K562 (cell line): ENCODE measurements around the gene BICDL1. TPM values are rescaled to one million over a fixed set of nuclear protein-coding genes. Genes with fewer than 3 reads are reported as not detected.

ENCODE experiments used
- ARID1B ChIP-seq: fragments of 450-650 bp; IDR thresholded peaks from 2 replicates; pipeline ENCODE4 v1.6.1; 2016; ENCODE audit warnings: antibody characterized with exemption, mild to moderate bottlenecking, inconsistent platforms
- BRF1 ChIP-seq: IDR thresholded peaks from 3 replicates; pipeline ENCODE4 v1.6.1; 2011; ENCODE audit warnings: borderline replicate concordance, mild to moderate bottlenecking; ENCODE audit not compliant: insufficient read length; ENCODE audit errors: extremely low read depth
- CBX8 ChIP-seq: fragments of 200-600 bp; sonication (generic); IDR thresholded peaks from 2 replicates; pipeline ENCODE4 v1.6.1; 2012; ENCODE audit warnings: borderline replicate concordance, mixed run types, low read depth, mild to moderate bottlenecking, moderate library complexity, mixed read lengths, low read length, control low read depth, inconsistent platforms; ENCODE audit not compliant: poor library complexity, severe bottlenecking; ENCODE audit errors: extremely low read depth
- CHD4 ChIP-seq: fragments of 200-600 bp; sonication (generic); IDR thresholded peaks from 3 replicates; pipeline ENCODE4 v1.6.1; 2012; ENCODE audit warnings: low read depth, mild to moderate bottlenecking, mixed read lengths, low read length, inconsistent platforms; ENCODE audit not compliant: insufficient read depth, insufficient replicate concordance, poor library complexity, severe bottlenecking
- CREM ChIP-seq: IDR thresholded peaks from 2 replicates; pipeline ENCODE4 v1.6.1; 2014; ENCODE audit warnings: antibody characterized with exemption, low read depth
- EZH2 ChIP-seq: IDR thresholded peaks from 2 replicates; pipeline ENCODE4 v1.6.1; 2012; ENCODE audit warnings: low read depth, mild to moderate bottlenecking, inconsistent platforms, low read length, borderline replicate concordance
- LARP7 ChIP-seq: fragments of 450-650 bp; IDR thresholded peaks from 2 replicates; pipeline ENCODE4 v1.6.1; 2016
- MXI1 ChIP-seq: IDR thresholded peaks from 2 replicates; pipeline ENCODE4 v1.6.1; 2011; ENCODE audit warnings: low read depth, mild to moderate bottlenecking, improper control_type of control experiment, low read length
- NCOA4 ChIP-seq: fragments of 450-650 bp; IDR thresholded peaks from 2 replicates; pipeline ENCODE4 v1.6.1; 2018; ENCODE audit warnings: mild to moderate bottlenecking; ENCODE audit not compliant: partially characterized antibody
- NFATC3 ChIP-seq: fragments of 450-650 bp; IDR thresholded peaks from 2 replicates; pipeline ENCODE4 v1.6.1; 2017; ENCODE audit warnings: mild to moderate bottlenecking
- NR2C1 ChIP-seq, 2 experiments: fragments of 450-650 bp; IDR thresholded peaks; 2 replicates each; pipeline ENCODE4 v1.6.1; 2017; ENCODE audit warnings: mild to moderate bottlenecking in 2 of 2, antibody characterized with exemption in 1 of 2, inconsistent platforms in 1 of 2, missing compliant biosample characterization in 1 of 2, missing genetic modification characterization in 1 of 2
- NR3C1 ChIP-seq: sonication (generic); formaldehyde crosslinking; IDR thresholded peaks from 2 replicates; pipeline ENCODE4 v1.8.1; 2022; ENCODE audit warnings: missing genetic modification reagents
- PRMT5 ChIP-seq: sonication (generic); formaldehyde crosslinking; IDR thresholded peaks from 2 replicates; pipeline ENCODE4 v1.5.0; 2020; ENCODE audit warnings: missing genetic modification reagents
- RAD51 ChIP-seq: fragments of 450-650 bp; IDR thresholded peaks from 2 replicates; pipeline ENCODE4 v1.7.1; 2016; ENCODE audit warnings: low read depth, mild to moderate bottlenecking, borderline replicate concordance
- RBM14 ChIP-seq: fragments of 200-400 bp; formaldehyde crosslinking; IDR thresholded peaks from 2 replicates; pipeline ENCODE4 v1.6.1; 2018; ENCODE audit warnings: low read depth, mild to moderate bottlenecking, low read length, moderate library complexity, borderline replicate concordance; ENCODE audit not compliant: insufficient read depth
- RBM34 ChIP-seq: fragments of 200-400 bp; formaldehyde crosslinking; IDR thresholded peaks from 2 replicates; pipeline ENCODE4 v1.6.1; 2018; ENCODE audit warnings: low read length, borderline replicate concordance; ENCODE audit not compliant: insufficient read depth
- RUNX1 ChIP-seq: sonication (generic); IDR thresholded peaks from 2 replicates; pipeline ENCODE4 v1.6.1; 2016; ENCODE audit warnings: antibody characterized with exemption, low read depth
- SMAD1 ChIP-seq: fragments of 150-350 bp; IDR thresholded peaks from 2 replicates; pipeline ENCODE4 v1.6.1; 2014; ENCODE audit warnings: low read length, low read depth; ENCODE audit not compliant: partially characterized antibody
- SMARCA4 ChIP-seq: fragments of 450-650 bp; IDR thresholded peaks from 2 replicates; pipeline ENCODE4 v1.6.1; 2016
- SPI1 ChIP-seq: IDR thresholded peaks from 2 replicates; pipeline ENCODE4 v1.6.1; 2011; ENCODE audit warnings: low read depth, low read length, control low read depth, borderline replicate concordance
- SREBF2 ChIP-seq: sonication (generic); formaldehyde crosslinking; IDR thresholded peaks from 2 replicates; pipeline ENCODE4 v1.4.0; 2020; ENCODE audit warnings: mild to moderate bottlenecking, missing genetic modification reagents
- TARDBP ChIP-seq: fragments of 450-650 bp; IDR thresholded peaks from 2 replicates; pipeline ENCODE4 v1.6.1; 2016
- TRIM28 ChIP-seq: fragments of 450-650 bp; IDR thresholded peaks from 2 replicates; pipeline ENCODE4 v1.6.1; 2017
- XRCC3 ChIP-seq: fragments of 450-650 bp; IDR thresholded peaks from 2 replicates; pipeline ENCODE4 v1.6.1; 2017; ENCODE audit warnings: mild to moderate bottlenecking, moderate library complexity
- ZFX ChIP-seq: sonication (generic); formaldehyde crosslinking; IDR thresholded peaks from 2 replicates; pipeline ENCODE4 v1.8.0; 2022; ENCODE audit warnings: mild to moderate bottlenecking, missing genetic modification reagents, moderate library complexity
- ZKSCAN1 ChIP-seq: fragments of 150-350 bp; IDR thresholded peaks from 2 replicates; pipeline ENCODE4 v1.6.1; 2016; ENCODE audit warnings: low read depth, low read length
- ZNF212 ChIP-seq: fragments of 450-650 bp; formaldehyde crosslinking; IDR thresholded peaks from 2 replicates; pipeline ENCODE4 v1.4.0; 2020; ENCODE audit warnings: mild to moderate bottlenecking
- ZNF274 ChIP-seq: IDR thresholded peaks from 2 replicates; pipeline ENCODE4 v1.6.1; 2011; ENCODE audit warnings: low read depth, mild to moderate bottlenecking, low read length, moderate library complexity, borderline replicate concordance
- ZNF75A ChIP-seq: fragments of 450-650 bp; formaldehyde crosslinking; IDR thresholded peaks from 2 replicates; pipeline ENCODE4 v1.4.0; 2020; ENCODE audit warnings: mild to moderate bottlenecking
- polyA plus RNA-seq, 8 experiments: library from polyadenylated mRNA; depleted of rRNA in 4 of 8; stranded (reverse) in 5 of 8; unstranded in 3 of 8; fragments of >200 nt; fragmentation: Nextera tagmentation in 2 of 8; fragmentation: Illumina TruSeq in 1 of 8; extraction: Ambion mirVana in 2 of 8; extraction: Trizol in 1 of 8; gene quantifications; 2 replicates each; pipeline versions ENCODE4 v1.2.1 to v1.2.3, GENCODE V29; 2011 to 2014; ENCODE audit warnings: inconsistent platforms in 1 of 8, missing spikeins in 1 of 8
- total RNA-seq, 7 experiments: library from RNA; depleted of rRNA in 6 of 7; stranded (reverse); fragments of >200 nt in 6 of 7; fragmentation: Illumina TruSeq in 2 of 7; extraction: Trizol in 2 of 7; gene quantifications; 2 replicates each; pipeline versions ENCODE4 v1.2.1 to v1.2.3, GENCODE V29; 2011 to 2021; ENCODE audit warnings: low replicate concordance in 1 of 7
- TF ChIP-seq, protein P1 (sequence below): fragments of 250-450 bp; sonication (Bioruptor Pico); IDR thresholded peaks from 2 replicates; pipeline ENCODE4 v1.8.0; 2022; ENCODE audit warnings: inconsistent platforms, mild to moderate bottlenecking, moderate library complexity, borderline replicate concordance

The BICDL1 gene
- total and polyA plus RNA-seq, 9 of the 15 experiments (the other 6 are each of a cell fraction or from before 2014, with no cell fraction given) = 0.06 to 2.0 (median 0.58) TPM

DNA sequence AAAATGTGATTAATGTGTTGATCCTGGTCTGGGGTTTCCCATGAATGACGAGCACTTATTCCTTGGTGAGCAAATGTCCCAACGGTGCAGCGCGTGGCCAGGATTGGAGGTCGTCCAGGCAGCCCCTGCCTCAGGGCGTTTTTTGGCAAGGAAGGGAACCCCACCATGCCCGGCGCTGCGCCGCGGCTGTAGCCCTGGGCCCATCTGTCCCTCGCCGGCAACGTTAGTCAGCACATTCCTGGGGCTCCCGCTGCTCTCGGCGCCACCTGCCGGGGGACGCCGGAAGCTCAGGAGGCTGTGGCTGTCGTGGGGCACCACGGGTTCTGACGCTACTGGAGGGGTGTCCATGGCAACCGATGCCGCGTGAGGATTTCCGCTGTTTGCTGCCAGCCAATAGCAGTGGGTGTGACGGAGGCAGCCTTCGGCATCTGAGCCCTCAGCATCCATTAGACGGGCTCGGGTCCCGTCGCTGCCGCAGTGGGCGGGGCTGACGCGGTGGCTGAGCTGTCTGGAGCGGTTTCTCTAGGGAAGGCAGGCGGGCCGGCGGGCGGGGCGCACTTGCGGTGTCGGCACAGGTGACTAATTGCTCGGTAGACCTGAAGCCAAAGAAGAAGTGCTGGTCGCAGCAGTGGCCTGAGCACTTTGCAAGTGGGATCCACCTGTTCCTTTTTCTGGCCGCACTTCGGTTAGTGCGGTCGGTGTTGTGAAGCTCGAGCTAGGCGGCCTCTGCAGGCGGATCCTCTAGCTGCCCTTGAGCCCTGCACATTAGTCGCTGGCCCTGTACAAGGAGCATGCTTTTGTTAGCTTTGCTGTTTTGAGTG, 98.0 kb downstream of the BICDL1 start (continued):
- no peak; the same call in 1 of the 2 replicates for TF ChIP-seq ZFX
- peak; percentile 79 for TF ChIP-seq SMARCA4
- no peak for TF ChIP-seq PRMT5 (CRISPR knock-in tag)
- TF ChIP-seq NFATC3 = no peak
- no peak for TF ChIP-seq CBX8
- TF ChIP-seq NCOA4 = no peak
- TF ChIP-seq SPI1 = peak; percentile 32; the same call in 1 of the 2 replicates
- TF ChIP-seq SREBF2 (CRISPR knock-in tag) = no peak
- no peak for TF ChIP-seq RUNX1
- peak; percentile 86 for TF ChIP-seq MXI1
- TF ChIP-seq EZH2 = no peak
- TF ChIP-seq ZNF75A (CRISPR knock-in tag) = no peak
- TF ChIP-seq TRIM28 = 0 out of 2 replicates have a peak, but pooled peaks have one; percentile 27
- TF ChIP-seq ARID1B = peak; percentile 70
- no peak for TF ChIP-seq ZNF212
- TF ChIP-seq TARDBP = peak; percentile 95
- no peak for TF ChIP-seq NR2C1 (IDR thresholded peaks at IDR 0.05)
- TF ChIP-seq NR2C1 (tag; IDR thresholded peaks at IDR 0.05) = no peak
- TF ChIP-seq SMAD1 = no peak
- 0 out of 2 replicates have a peak, but pooled peaks have one; percentile 87 for TF ChIP-seq RBM14
- no peak for TF ChIP-seq NR3C1 (CRISPR knock-in tag)
- no peak for TF ChIP-seq BRF1
- TF ChIP-seq XRCC3 = no peak
- TF ChIP-seq, protein P1, sequence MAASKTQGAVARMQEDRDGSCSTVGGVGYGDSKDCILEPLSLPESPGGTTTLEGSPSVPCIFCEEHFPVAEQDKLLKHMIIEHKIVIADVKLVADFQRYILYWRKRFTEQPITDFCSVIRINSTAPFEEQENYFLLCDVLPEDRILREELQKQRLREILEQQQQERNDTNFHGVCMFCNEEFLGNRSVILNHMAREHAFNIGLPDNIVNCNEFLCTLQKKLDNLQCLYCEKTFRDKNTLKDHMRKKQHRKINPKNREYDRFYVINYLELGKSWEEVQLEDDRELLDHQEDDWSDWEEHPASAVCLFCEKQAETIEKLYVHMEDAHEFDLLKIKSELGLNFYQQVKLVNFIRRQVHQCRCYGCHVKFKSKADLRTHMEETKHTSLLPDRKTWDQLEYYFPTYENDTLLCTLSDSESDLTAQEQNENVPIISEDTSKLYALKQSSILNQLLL (CRISPR knock-in tag) = no peak
- no peak for TF ChIP-seq ZNF274
- TF ChIP-seq RBM34 = no peak
- TF ChIP-seq LARP7 = no peak
- no peak for TF ChIP-seq CHD4
- peak; percentile 25; the same call in 1 of the 2 replicates for TF ChIP-seq RAD51
- 0 out of 2 replicates have a peak, but pooled peaks have one; percentile 39 for TF ChIP-seq ZKSCAN1
- peak; percentile 91 for TF ChIP-seq CREM
